PFSK-1 (cell line): ENCODE data around the gene SCART1.

Source experiments
- POLR2AphosphoS5 ChIP-seq: IDR thresholded peaks from 2 replicates; pipeline ENCODE4 v1.6.1; 2012; ENCODE audit warnings: low read depth, mild to moderate bottlenecking, control low read depth, low read length, moderate library complexity
- SIN3A ChIP-seq: IDR thresholded peaks from 2 replicates; pipeline ENCODE4 v1.6.1; 2012; ENCODE audit warnings: mild to moderate bottlenecking, low read length, moderate library complexity, borderline replicate concordance; ENCODE audit not compliant: insufficient read depth
- TAF1 ChIP-seq: IDR thresholded peaks from 2 replicates; pipeline ENCODE4 v1.6.1; 2012; ENCODE audit warnings: low read length, control low read depth, borderline replicate concordance; ENCODE audit not compliant: insufficient read depth

GRCh38 chr10:133475425-133475734 is 21.6 kb downstream of the SCART1 start:
- no peak for TF ChIP-seq POLR2AphosphoS5
- TF ChIP-seq SIN3A = no peak
- no peak for TF ChIP-seq TAF1
